Psoas muscle (tissue), 8 donors: ENCODE results near the gene SLCO2A1. TPM values are rescaled to one million over a fixed set of nuclear protein-coding genes. Genes with fewer than 3 reads are reported as not detected.

Experiments used
- ATAC-seq, 4 donors: fragments of 200-7000 bp; cut with Tn5 transposase; one replicate each; pipeline ENCODE4 v1.9.1; 2020; ENCODE audit warnings: moderate library complexity in 3 of 4, mild to moderate bottlenecking in 2 of 4
- DNase-seq, 2 donors: peaks; one replicate each; pipeline ENCODE4 v3.0.0-alpha.2; 2020
- H3K27ac ChIP-seq: fragments of 200-600 bp; one replicate; pipeline ENCODE4 v1.8.0; 2022
- H3K27me3 ChIP-seq, 3 donors: fragments of 200-600 bp in 1 of 3; one replicate each; pipeline versions ENCODE4 v1.6.1 to v1.8.0; 2013 to 2022; ENCODE audit warnings: low read length in 2 of 3, mild to moderate bottlenecking in 2 of 3, moderate library complexity in 1 of 3; ENCODE audit not compliant: insufficient read depth in 3 of 3
- H3K36me3 ChIP-seq, 2 donors: fragments of 200-600 bp in 1 of 2; one replicate each; pipeline versions ENCODE4 v1.6.1 to v1.8.0; 2013 to 2022; ENCODE audit warnings: low read depth in 1 of 2, mild to moderate bottlenecking in 1 of 2, moderate library complexity in 1 of 2; ENCODE audit not compliant: insufficient read depth in 1 of 2
- H3K4me1 ChIP-seq: fragments of 200-600 bp; one replicate; pipeline ENCODE4 v1.8.0; 2022
- H3K4me3 ChIP-seq: fragments of 200-600 bp; one replicate; pipeline ENCODE4 v1.8.0; 2022; ENCODE audit warnings: mild to moderate bottlenecking
- H3K9me3 ChIP-seq: fragments of 200-600 bp; one replicate; pipeline ENCODE4 v1.8.0; 2022
- CTCF ChIP-seq: fragments of 200-600 bp; IDR thresholded peaks from one replicate; pipeline ENCODE4 v1.8.0; 2022; ENCODE audit warnings: antibody characterized with exemption
- WGBS, 3 donors: extraction: QIAGEN DNeasy Blood & Tissue Kit; methylation state at CpG; one replicate each; pipeline versions ENCODE4 v1.1.6 to v1.1.7; 2013; 5-methylcytosine and 5-hydroxymethylcytosine counted together
- intact Hi-C, 2 donors: fragments of 100-400 bp; cut with DNase I; formaldehyde crosslinking; loops; one replicate each; pipeline versions ENCODE4 v1.11.0 to v1.14.2; 2022
- polyA plus RNA-seq, 3 donors: library from polyadenylated mRNA; stranded (reverse); fragments of 200-250 nt; gene quantifications; one replicate each; pipeline ENCODE4 v1.2.3, GENCODE V29; 2013
- total RNA-seq, 4 donors: library from RNA; stranded (reverse); fragmentation: NEBNext Ultra II Directional in 2 of 4; extraction: Animal tissue kit (Norgen Biotek cat#: 25700) in 2 of 4; gene quantifications; one replicate each; pipeline versions ENCODE4 v1.2.1 to v1.2.4, GENCODE V29; 2021 to 2023
- donor health status: healthy with polysubstance abuse.
- donor health status: DM: no; HTN: no; CAD: no; lungs with moderate emphysema.
- donor health status: Bipolar disorder and iron deficiency.
- donor health status: healthy.
- donor health status: DM: yes; HTN: yes; CAD: no.
- donor health status: DM: no; HTN: no; CAD: no.
- donor health status: DM: no; HTN: no; CAD: no.
- donor health status: DM: yes; HTN: yes; CAD: no.

Gene SLCO2A1
- total and polyA plus RNA-seq, 7 donors = 0.72 to 5.2 (median 3.7) TPM

DNA sequence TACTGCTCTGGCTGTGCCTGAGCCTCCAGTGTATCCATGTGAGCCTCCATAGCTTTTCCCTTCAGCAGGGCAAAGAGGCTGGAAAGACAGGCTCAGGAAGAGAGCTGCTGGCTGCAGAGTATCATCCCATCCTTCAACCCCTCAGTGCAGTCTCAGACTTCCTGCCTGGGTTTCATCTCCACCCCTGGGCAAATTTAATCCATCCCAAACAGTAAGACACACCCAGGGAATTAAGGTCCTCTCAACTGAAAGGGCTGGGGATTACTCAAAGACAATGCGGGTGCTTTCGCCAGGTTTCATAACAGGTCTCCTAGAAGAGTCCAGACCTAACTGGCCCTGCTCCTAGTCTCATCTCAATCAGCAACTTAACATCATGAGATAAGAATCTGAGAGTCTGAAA, 15.5 kb downstream of the SLCO2A1 start:
- no peaks in the 10 kb centered on the region for H3K27me3 ChIP-seq
- no peak for TF ChIP-seq CTCF
- no peaks in the 10 kb centered on the region for H3K4me1 ChIP-seq
- H3K4me3 ChIP-seq = no peak overlapping the region
- no peak for ATAC-seq
- intact Hi-C loops = no loop called here
- DNase-seq = no peak
- no peak overlapping the region for H3K27ac ChIP-seq
- WGBS, 3 donors = 94 to 98% (median 97%) methylated on average over 2 of the region's 2 CpGs
- no peaks in the 10 kb centered on the region for H3K9me3 ChIP-seq
- H3K36me3 ChIP-seq = no peaks in the 10 kb centered on the region

DNA sequence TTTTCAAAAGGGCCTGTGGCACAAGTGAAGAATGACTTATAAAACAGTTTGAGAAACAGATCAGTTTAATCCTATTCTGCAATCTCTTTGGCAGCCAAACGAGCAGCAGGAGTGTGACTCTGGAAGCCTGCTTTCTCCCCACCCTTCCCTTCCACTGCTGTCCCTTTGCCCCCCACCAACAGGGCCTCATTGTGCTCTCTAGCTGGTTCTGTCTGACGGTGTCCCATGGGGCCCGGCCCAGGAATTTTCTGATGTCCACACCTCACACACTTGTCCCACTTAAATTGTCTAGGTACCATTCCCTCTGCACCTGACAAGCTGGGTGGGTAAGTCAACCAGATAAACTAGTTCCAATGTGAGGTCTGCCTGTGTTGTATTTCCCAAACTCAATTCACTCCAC, 16.4 kb downstream of the SLCO2A1 start:
- 73 to 80% (median 75%) methylated on average over 3 of the region's 3 CpGs for WGBS, 3 donors
- Histone ChIP-seq H3K36me3 (no peaks in the 10 kb centered on the region), H3K27ac (no peak overlapping the region), H3K4me3 (no peak overlapping the region), H3K27me3 (no peaks in the 10 kb centered on the region), H3K4me1 (no peaks in the 10 kb centered on the region), H3K9me3 (no peaks in the 10 kb centered on the region)
- ATAC-seq (no peak), DNase-seq (no peak)
- intact Hi-C loops = no loop called here
- no peak for TF ChIP-seq CTCF

- no peak overlapping the region for H3K27ac ChIP-seq
- intact Hi-C loops = no loop called here
- ATAC-seq (no peak), DNase-seq (no peak)
- no peaks in the 10 kb centered on the region for H3K36me3 ChIP-seq
- H3K27me3 ChIP-seq = no peaks in the 10 kb centered on the region
- H3K4me3 ChIP-seq = no peak overlapping the region
- peaks cover 6% of the 10 kb centered on the region for H3K9me3 ChIP-seq
- no peaks in the 10 kb centered on the region for H3K4me1 ChIP-seq
- no peak for TF ChIP-seq CTCF
- WGBS, 3 donors = 96 to 99% (median 97%) methylated on average over 5 of the region's 5 CpGs
Observed at GRCh38 chr3:134009345-134010000, 20.3 kb downstream of the SLCO2A1 start.

DNA sequence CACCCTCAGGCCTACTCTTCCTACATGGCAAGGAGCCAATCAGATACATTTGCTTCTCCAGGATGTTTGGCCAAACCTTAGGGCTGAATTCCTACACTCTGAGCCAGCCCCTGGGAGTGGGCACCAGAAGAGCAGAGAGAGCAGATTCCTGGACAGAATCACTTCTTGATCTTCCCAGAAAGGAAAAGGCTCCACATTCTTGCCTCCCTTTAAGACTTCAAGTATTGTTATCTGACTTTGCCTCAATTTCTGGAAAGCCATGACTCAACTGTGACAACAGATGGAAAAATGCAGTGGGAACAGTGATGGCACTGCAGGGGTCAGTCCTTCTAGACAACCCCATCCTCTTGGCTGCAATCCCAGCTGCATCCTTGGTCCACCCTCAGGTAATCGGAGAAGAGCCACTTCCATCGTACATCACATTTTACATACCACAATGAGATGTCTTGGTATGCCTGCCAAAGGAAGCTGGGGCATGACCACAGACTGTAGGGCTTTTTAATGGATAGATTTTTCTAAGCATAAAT, 21.0 kb downstream of the SLCO2A1 start:
- Histone ChIP-seq H3K36me3 (no peaks in the 10 kb centered on the region), H3K9me3 (peaks cover 7% of the 10 kb centered on the region), H3K4me3 (no peak overlapping the region), H3K27me3 (no peaks in the 10 kb centered on the region), H3K4me1 (no peaks in the 10 kb centered on the region), H3K27ac (no peak overlapping the region)
- no peak for DNase-seq
- ATAC-seq = no peak
- no peak for TF ChIP-seq CTCF
- WGBS, 3 donors = 32 to 43% (median 39%) methylated on average over 2 of the region's 2 CpGs
- intact Hi-C loops = no loop called here

DNA sequence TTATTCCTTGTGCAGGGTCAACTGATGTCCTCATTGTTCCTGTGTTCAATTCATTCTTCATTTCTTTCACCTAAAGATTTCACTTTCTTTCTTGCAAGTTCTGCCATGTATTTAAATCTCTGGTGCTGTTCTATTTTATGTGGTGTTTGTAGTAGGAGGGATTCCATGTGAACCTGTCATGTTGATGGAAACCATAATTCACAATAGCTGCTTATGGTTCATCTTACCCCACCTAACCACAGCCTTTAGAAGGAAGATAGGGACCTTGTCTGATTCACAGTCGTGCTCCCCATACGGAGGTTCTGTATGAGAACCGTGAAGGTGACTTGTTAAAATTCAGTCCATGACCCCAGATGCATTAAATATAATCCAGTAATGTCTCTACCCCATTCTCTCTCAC, 21.9 kb downstream of the SLCO2A1 start:
- no peaks in the 10 kb centered on the region for H3K27me3 ChIP-seq
- TF ChIP-seq CTCF = no peak
- DNase-seq = no peak
- no peak overlapping the region for H3K27ac ChIP-seq
- no peaks in the 10 kb centered on the region for H3K36me3 ChIP-seq
- WGBS, 3 donors = 62 to 81% (median 79%) methylated on average over 3 of the region's 3 CpGs
- no peaks in the 10 kb centered on the region for H3K4me1 ChIP-seq
- peaks cover 7% of the 10 kb centered on the region for H3K9me3 ChIP-seq
- ATAC-seq = no peak
- H3K4me3 ChIP-seq = no peak overlapping the region
- intact Hi-C loops = no loop called here
